Measurements from ENCODE around the gene DHX57.

GRCh38 chr2:38783586-38783985 lies 92.1 kb downstream of the DHX57 start:
- TF ChIP-seq POLR2A (IDR thresholded peaks at IDR 0.05) (no peak), CTCF (IDR thresholded peaks at IDR 0.05) (no peak)
